Smooth muscle cell (in vitro differentiated cells): ENCODE measurements around the gene ZMIZ1. TPM values are rescaled to one million over a fixed set of nuclear protein-coding genes. Genes with fewer than 3 reads are reported as not detected.

ENCODE experiments used
- DNase-seq: peaks from one replicate; lab custom pipeline; 2025; ENCODE audit not compliant: unreplicated experiment; lab: John Stamatoyannopoulos, UW
- H2AFZ ChIP-seq: fragments of 200-600 bp; sonication (generic); 2 replicates; pipeline ENCODE4 v1.6.0; 2016; ENCODE audit warnings: antibody characterized with exemption, low read depth, mild to moderate bottlenecking
- H3F3A ChIP-seq: fragments of 200-600 bp; sonication (generic); 2 replicates; pipeline ENCODE4 v1.6.0; 2017; ENCODE audit warnings: antibody characterized with exemption, low read depth
- H3K27ac ChIP-seq: fragments of 200-600 bp; sonication (generic); 2 replicates; pipeline ENCODE4 v1.5.1; 2016; ENCODE audit warnings: low read depth, mild to moderate bottlenecking
- H3K27me3 ChIP-seq: fragments of 200-600 bp; sonication (generic); 2 replicates; pipeline ENCODE4 v1.6.1; 2016; ENCODE audit warnings: low read depth, mild to moderate bottlenecking
- H3K36me3 ChIP-seq: fragments of 200-600 bp; sonication (generic); 2 replicates; pipeline ENCODE4 v1.5.1; 2016; ENCODE audit warnings: low read depth
- H3K4me1 ChIP-seq: fragments of 200-600 bp; sonication (generic); 2 replicates; pipeline ENCODE4 v1.5.1; 2016; ENCODE audit warnings: low read depth
- H3K4me2 ChIP-seq: fragments of 200-600 bp; sonication (generic); 2 replicates; pipeline ENCODE4 v1.6.0; 2016; ENCODE audit warnings: mild to moderate bottlenecking
- H3K4me3 ChIP-seq: fragments of 200-600 bp; sonication (generic); 2 replicates; pipeline ENCODE4 v1.5.1; 2016; ENCODE audit warnings: mild to moderate bottlenecking
- H3K79me2 ChIP-seq: fragments of 200-600 bp; sonication (generic); 2 replicates; pipeline ENCODE4 v1.6.0; 2016; ENCODE audit warnings: low read depth, mild to moderate bottlenecking
- H3K9ac ChIP-seq: fragments of 200-600 bp; sonication (generic); 2 replicates; pipeline ENCODE4 v1.6.0; 2016; ENCODE audit warnings: low read depth
- H3K9me3 ChIP-seq: fragments of 200-600 bp; sonication (generic); replicated peaks from 2 replicates; pipeline ENCODE4 v1.5.1; 2016; ENCODE audit warnings: low read depth
- H4K20me1 ChIP-seq: fragments of 200-600 bp; sonication (generic); 2 replicates; pipeline ENCODE4 v1.6.0; 2016; ENCODE audit warnings: low read depth
- CTCF ChIP-seq: fragments of 200-600 bp; sonication (generic); IDR thresholded peaks from 2 replicates; pipeline ENCODE4 v1.5.1; 2017; ENCODE audit warnings: borderline replicate concordance, mild to moderate bottlenecking, antibody characterized with exemption; ENCODE audit not compliant: insufficient read depth, poor library complexity, severe bottlenecking
- WGBS: methylation state at CpG from one replicate; pipeline ENCODE4 v1.1.7; 2016; ENCODE audit warnings: low lambda C conversion rate; 5-methylcytosine and 5-hydroxymethylcytosine counted together
- polyA plus RNA-seq: library from polyadenylated mRNA; unstranded; fragments of >200 nt; fragmentation: Nextera tagmentation; extraction: Ambion mirVana; gene quantifications from 2 replicates; pipeline ENCODE4 v1.2.1, GENCODE V29; 2016
- total RNA-seq: library from RNA; depleted of rRNA; stranded (reverse); fragments of >200 nt; gene quantifications from 2 replicates; pipeline ENCODE4 v1.2.3, GENCODE V29; 2014

Gene ZMIZ1
- total and polyA plus RNA-seq, 2 experiments from 2014 or later, result 24.2 to 31.3 TPM

GRCh38 chr10:79093658-79094411 is 25.1 kb downstream of the ZMIZ1 start:
- Histone ChIP-seq H2AFZ (no peak overlapping the region), H4K20me1 (peaks cover 100% of the 10 kb centered on the region), H3K4me1 (no peaks in the 10 kb centered on the region), H3K27me3 (no peaks in the 10 kb centered on the region), H3K4me3 (no peak overlapping the region), H3K4me2 (peak overlapping the region; percentile 29), H3K9ac (no peak overlapping the region), H3K79me2 (peaks cover 100% of the 10 kb centered on the region), H3K27ac (peak overlapping the region; percentile 20), H3F3A (no peaks in the 10 kb centered on the region), H3K9me3 (no peaks in the 10 kb centered on the region), H3K36me3 (no peaks in the 10 kb centered on the region)
- WGBS, result 59% methylated on average over 24 of the region's 24 CpGs
- DNase-seq, result no peak
- no peak for TF ChIP-seq CTCF

GRCh38 chr10:79094412-79095175 is 25.8 kb downstream of the ZMIZ1 start:
- Histone ChIP-seq H3K9ac (no peak overlapping the region), H2AFZ (no peak overlapping the region), H3K4me2 (no peak overlapping the region), H3K36me3 (no peaks in the 10 kb centered on the region), H3K4me1 (no peaks in the 10 kb centered on the region), H3K4me3 (no peak overlapping the region), H3K27ac (peak overlapping the region; percentile 20), H3K27me3 (no peaks in the 10 kb centered on the region), H4K20me1 (peaks cover 100% of the 10 kb centered on the region), H3K9me3 (no peaks in the 10 kb centered on the region), H3F3A (no peaks in the 10 kb centered on the region), H3K79me2 (peaks cover 100% of the 10 kb centered on the region)
- no peak for DNase-seq
- no peak for TF ChIP-seq CTCF
- 88% methylated on average over 12 of the region's 12 CpGs for WGBS

GRCh38 chr10:79095316-79095715 is 26.6 kb downstream of the ZMIZ1 start:
- DNase-seq, result no peak
- H3K4me2 ChIP-seq, result no peak overlapping the region
- H3K27ac ChIP-seq, result no peak overlapping the region
- no peak overlapping the region for H2AFZ ChIP-seq
- TF ChIP-seq CTCF, result no peak
- H3K9me3 ChIP-seq, result no peaks in the 10 kb centered on the region
- no peaks in the 10 kb centered on the region for H3K4me1 ChIP-seq
- H3K79me2 ChIP-seq, result peaks cover 100% of the 10 kb centered on the region
- no peaks in the 10 kb centered on the region for H3K36me3 ChIP-seq
- H3K27me3 ChIP-seq, result no peaks in the 10 kb centered on the region
- H3K4me3 ChIP-seq, result no peak overlapping the region
- peaks cover 100% of the 10 kb centered on the region for H4K20me1 ChIP-seq
- 80% methylated on average over 11 of the region's 11 CpGs for WGBS
- no peak overlapping the region for H3K9ac ChIP-seq
- H3F3A ChIP-seq, result no peaks in the 10 kb centered on the region
